ENCODE results near the gene YAP1. TPM values are rescaled to one million over a fixed set of nuclear protein-coding genes. Genes with fewer than 3 reads are reported as not detected.

The YAP1 gene
- total and polyA plus RNA-seq, 4 donors, result 3.7 to 65.6 (median 18.3) TPM

DNA sequence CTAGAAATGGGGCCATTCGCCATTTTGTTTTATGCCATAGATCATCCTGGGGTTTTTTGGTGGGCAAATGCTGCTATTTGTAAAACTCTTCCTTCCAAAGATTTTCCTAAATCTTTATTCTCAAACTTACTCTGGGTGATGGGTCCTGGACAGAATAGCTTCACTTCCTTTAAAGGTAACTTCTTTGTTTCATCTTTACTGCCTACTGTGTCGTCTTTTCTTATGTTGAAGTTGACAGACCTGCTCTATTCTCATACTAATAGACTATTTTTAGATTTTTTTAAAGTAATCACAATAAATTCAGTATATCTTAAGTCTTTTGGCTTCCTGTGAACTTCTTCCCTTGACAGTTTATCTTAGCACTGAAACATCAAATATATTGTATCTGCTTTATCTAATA, 98.6 kb downstream of the YAP1 start:
- Histone ChIP-seq H3K9me3 (ENCODE audit: control insufficient read depth in 4 of 4, low read length in 3 of 4) (no peaks in the 10 kb centered on the region), H3K27me3 (ENCODE audit: control insufficient read depth in 4 of 4, insufficient read depth in 4 of 4, low read length in 3 of 4) (no peaks in the 10 kb centered on the region), H3K4me3 (ENCODE audit: low read depth in 1 of 3, low read length in 3 of 3) (no peak overlapping the region), H3K4me1 (ENCODE audit: control insufficient read depth in 4 of 4, insufficient read depth in 4 of 4, low read length in 3 of 4) (no peaks in the 10 kb centered on the region), H3K36me3 (ENCODE audit: control insufficient read depth in 4 of 4, insufficient read depth in 3 of 4, low read depth in 1 of 4, low read length in 3 of 4) (peaks cover 3 to 12% (median 8%) of the 10 kb centered on the region in 4 donors), H3K9ac (ENCODE audit: low read depth in 1 of 2, low read length in 2 of 2) (no peak overlapping the region), H3K27ac (ENCODE audit: low read depth in 1 of 2, low read length in 2 of 2) (no peak overlapping the region)
- TF ChIP-seq, protein P1, sequence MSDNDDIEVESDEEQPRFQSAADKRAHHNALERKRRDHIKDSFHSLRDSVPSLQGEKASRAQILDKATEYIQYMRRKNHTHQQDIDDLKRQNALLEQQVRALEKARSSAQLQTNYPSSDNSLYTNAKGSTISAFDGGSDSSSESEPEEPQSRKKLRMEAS (IDR thresholded peaks at IDR 0.05), result no peak
- no peak for TF ChIP-seq YY1 (IDR thresholded peaks at IDR 0.05)
- no peak for TF ChIP-seq FOXA1 (IDR thresholded peaks at IDR 0.05)
- TF ChIP-seq, protein P2, sequence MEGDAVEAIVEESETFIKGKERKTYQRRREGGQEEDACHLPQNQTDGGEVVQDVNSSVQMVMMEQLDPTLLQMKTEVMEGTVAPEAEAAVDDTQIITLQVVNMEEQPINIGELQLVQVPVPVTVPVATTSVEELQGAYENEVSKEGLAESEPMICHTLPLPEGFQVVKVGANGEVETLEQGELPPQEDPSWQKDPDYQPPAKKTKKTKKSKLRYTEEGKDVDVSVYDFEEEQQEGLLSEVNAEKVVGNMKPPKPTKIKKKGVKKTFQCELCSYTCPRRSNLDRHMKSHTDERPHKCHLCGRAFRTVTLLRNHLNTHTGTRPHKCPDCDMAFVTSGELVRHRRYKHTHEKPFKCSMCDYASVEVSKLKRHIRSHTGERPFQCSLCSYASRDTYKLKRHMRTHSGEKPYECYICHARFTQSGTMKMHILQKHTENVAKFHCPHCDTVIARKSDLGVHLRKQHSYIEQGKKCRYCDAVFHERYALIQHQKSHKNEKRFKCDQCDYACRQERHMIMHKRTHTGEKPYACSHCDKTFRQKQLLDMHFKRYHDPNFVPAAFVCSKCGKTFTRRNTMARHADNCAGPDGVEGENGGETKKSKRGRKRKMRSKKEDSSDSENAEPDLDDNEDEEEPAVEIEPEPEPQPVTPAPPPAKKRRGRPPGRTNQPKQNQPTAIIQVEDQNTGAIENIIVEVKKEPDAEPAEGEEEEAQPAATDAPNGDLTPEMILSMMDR (IDR thresholded peaks at IDR 0.05; ENCODE audit: low read depth, low read length, missing input control), result no peak
- no peak for TF ChIP-seq SP1 (IDR thresholded peaks at IDR 0.05)
- TF ChIP-seq GABPA (IDR thresholded peaks at IDR 0.05 in 1 of 2, conservative IDR thresholded peaks at IDR 0.05 in 1 of 2), result no peak
- no peak for TF ChIP-seq JUND (IDR thresholded peaks at IDR 0.05)
- no peak for TF ChIP-seq ATF3 (IDR thresholded peaks at IDR 0.05)
- TF ChIP-seq RXRA (IDR thresholded peaks at IDR 0.05), result no peak
- no peak for DNase-seq (ENCODE audit: low spot score)
- 93% methylated on average over 2 of the region's 2 CpGs for WGBS

DNA sequence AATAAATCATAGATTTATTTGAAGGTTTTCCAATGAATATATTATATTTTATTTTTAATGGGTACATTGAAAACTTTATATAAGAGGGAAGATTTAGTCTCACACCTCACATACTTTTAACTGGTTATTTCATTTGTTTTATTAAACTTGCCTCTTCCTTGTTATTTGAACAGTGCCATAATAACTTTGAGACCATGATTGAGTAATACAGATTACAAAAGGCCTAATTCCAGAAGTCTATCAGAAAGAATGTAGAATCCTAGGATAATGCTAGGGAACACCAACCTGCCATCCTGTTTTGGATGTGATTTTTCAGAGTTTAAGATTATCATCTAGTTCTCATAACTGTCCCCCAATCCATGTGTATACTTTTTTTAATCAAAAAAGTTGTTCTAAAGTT, 104.4 kb downstream of the YAP1 start:
- Histone ChIP-seq H3K4me1 (ENCODE audit: control insufficient read depth in 4 of 4, insufficient read depth in 4 of 4, low read length in 3 of 4) (peaks cover 0 to 7% (median 2%) of the 10 kb centered on the region in 4 donors), H3K27me3 (ENCODE audit: control insufficient read depth in 4 of 4, insufficient read depth in 4 of 4, low read length in 3 of 4) (no peaks in the 10 kb centered on the region), H3K9me3 (ENCODE audit: control insufficient read depth in 4 of 4, low read length in 3 of 4) (no peaks in the 10 kb centered on the region), H3K27ac (ENCODE audit: low read depth in 1 of 2, low read length in 2 of 2) (no peak overlapping the region), H3K4me3 (ENCODE audit: low read depth in 1 of 3, low read length in 3 of 3) (no peak overlapping the region), H3K9ac (ENCODE audit: low read depth in 1 of 2, low read length in 2 of 2) (no peak overlapping the region), H3K36me3 (ENCODE audit: control insufficient read depth in 4 of 4, insufficient read depth in 3 of 4, low read depth in 1 of 4, low read length in 3 of 4) (peaks cover 0 to 8% (median 3%) of the 10 kb centered on the region in 4 donors)
- no peak for DNase-seq (ENCODE audit: low spot score)
- peak; percentile 32 to 37 for TF ChIP-seq HNF4A (conservative IDR thresholded peaks at IDR 0.05)
- TF ChIP-seq, protein P2 (IDR thresholded peaks at IDR 0.05; ENCODE audit: low read depth, low read length, missing input control), result no peak

GRCh38 chr11:102216433-102217075, 106.3 kb downstream of the YAP1 start:
- Histone ChIP-seq H3K36me3 (ENCODE audit: control insufficient read depth in 4 of 4, insufficient read depth in 3 of 4, low read depth in 1 of 4, low read length in 3 of 4) (peaks cover 0 to 8% (median 1%) of the 10 kb centered on the region in 4 donors), H3K4me3 (ENCODE audit: low read depth in 1 of 3, low read length in 3 of 3) (no peak overlapping the region), H3K9me3 (ENCODE audit: control insufficient read depth in 4 of 4, low read length in 3 of 4) (no peaks in the 10 kb centered on the region), H3K27me3 (ENCODE audit: control insufficient read depth in 4 of 4, insufficient read depth in 4 of 4, low read length in 3 of 4) (no peaks in the 10 kb centered on the region), H3K9ac (ENCODE audit: low read depth in 1 of 2, low read length in 2 of 2) (no peak overlapping the region), H3K27ac (ENCODE audit: low read depth in 1 of 2, low read length in 2 of 2) (no peak overlapping the region), H3K4me1 (ENCODE audit: control insufficient read depth in 4 of 4, insufficient read depth in 4 of 4, low read length in 3 of 4) (peaks cover 0 to 7% (median 2%) of the 10 kb centered on the region in 4 donors)
- TF ChIP-seq ATF3 (IDR thresholded peaks at IDR 0.05), result no peak
- 80% methylated on average over 2 of the region's 2 CpGs for WGBS
- no peak for DNase-seq (ENCODE audit: low spot score)

All from liver (tissue), 9 donors.